ENCODE results near the gene CKMT1A.
"Not testable (repeated sequence)": the region's sequence is repeated elsewhere in the genome, so short reads cannot be mapped to it uniquely, and the experiment has no call there.

Gene CKMT1A

DNA sequence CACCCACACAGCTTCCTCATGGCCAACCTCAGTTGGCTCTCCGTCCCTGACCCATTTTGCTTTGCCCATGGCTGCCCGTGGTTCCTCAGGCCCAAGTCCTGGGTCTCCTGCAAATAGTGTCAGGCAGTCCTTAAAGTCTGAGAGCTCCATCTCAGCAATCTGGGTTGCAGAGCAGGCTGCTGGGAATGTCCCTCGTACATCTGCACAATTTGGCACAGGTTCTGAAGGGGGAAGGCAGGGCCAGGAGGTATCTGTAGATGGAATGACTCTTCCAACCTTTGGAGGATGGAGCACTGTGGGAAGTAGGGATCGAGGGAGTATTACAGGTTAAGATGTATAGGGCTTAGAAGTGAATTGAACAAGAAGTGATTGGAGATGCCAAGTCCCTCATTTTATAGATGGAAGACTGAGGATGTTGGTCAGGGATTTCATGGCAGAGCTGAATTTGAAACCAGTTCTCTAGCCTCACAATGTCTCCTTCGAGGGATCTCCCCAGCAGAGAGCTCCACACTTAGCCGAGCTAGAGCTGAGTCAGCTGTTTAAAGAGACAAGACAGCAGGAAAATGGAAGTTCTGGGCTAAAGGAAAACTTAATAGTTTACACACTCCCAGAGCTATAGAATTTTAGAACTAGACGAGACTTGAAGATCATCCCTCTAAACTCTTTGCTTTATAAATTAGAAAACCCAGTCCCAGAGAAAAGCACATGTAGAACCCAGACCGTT lies 9.2 kb downstream of the CKMT1A start:
- H3K4me1 ChIP-seq (ENCODE audit: control insufficient read depth, insufficient read depth, low read length), result no peaks in the 10 kb centered on the region
- H3K9me3 ChIP-seq (ENCODE audit: control insufficient read depth, insufficient read depth, low read depth, low read length), result no peaks in the 10 kb centered on the region
- H3K36me3 ChIP-seq (ENCODE audit: control insufficient read depth, insufficient read depth, low read length), result no peaks in the 10 kb centered on the region; the same call in 1 of the 2 replicates
- H3K9ac ChIP-seq (ENCODE audit: low read length), result no peak overlapping the region
- no peaks in the 10 kb centered on the region for H3K27me3 ChIP-seq (ENCODE audit: control insufficient read depth, insufficient read depth, low read length)
- no peak overlapping the region for H3K4me3 ChIP-seq (ENCODE audit: low read depth, low read length)
- H3K27ac ChIP-seq (ENCODE audit: low read depth, low read length), result no peak overlapping the region

DNA sequence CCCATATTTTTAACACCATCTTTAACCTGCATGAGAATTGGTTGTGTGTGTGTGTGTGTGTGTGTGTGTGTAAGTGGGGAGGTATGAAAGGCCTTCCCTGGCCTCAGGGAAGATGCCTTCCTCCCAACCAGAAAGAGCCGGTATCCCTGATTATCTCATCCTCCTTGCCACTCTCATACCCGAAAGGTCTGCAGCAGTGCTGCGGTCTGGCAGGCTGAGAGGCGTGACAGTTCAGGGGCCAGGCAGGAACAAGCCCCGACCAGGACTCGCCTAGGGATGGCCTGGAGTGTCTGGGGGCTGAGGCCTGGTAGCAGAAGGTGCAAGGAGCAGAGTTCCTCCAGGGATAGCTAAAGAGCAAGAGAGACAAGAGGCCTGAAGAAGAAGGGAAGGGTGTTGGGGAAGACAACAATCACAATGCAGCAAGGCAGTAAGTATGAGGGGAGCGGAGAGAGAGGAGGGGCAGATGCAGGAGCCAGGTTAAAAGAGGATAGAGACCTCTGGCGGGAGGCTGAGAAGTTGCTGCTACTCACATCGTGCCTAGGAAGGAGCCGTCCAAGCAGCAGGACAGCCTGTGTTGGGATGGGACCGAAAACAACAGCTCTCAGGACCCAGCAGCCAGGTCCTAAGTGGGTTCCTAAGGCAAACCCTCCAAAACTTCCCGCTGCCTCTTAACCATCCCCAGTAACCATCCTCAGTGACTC lies 16.9 kb downstream of the CKMT1A start:
- H3K9ac ChIP-seq (ENCODE audit: low read length); H3K36me3 ChIP-seq (ENCODE audit: control insufficient read depth, insufficient read depth, low read length); H3K9me3 ChIP-seq (ENCODE audit: control insufficient read depth, insufficient read depth, low read depth, low read length); H3K4me3 ChIP-seq (ENCODE audit: low read depth, low read length); H3K27me3 ChIP-seq (ENCODE audit: control insufficient read depth, insufficient read depth, low read length); H3K27ac ChIP-seq (ENCODE audit: low read depth, low read length); H3K4me1 ChIP-seq (ENCODE audit: control insufficient read depth, insufficient read depth, low read length): not testable (repeated sequence)

DNA sequence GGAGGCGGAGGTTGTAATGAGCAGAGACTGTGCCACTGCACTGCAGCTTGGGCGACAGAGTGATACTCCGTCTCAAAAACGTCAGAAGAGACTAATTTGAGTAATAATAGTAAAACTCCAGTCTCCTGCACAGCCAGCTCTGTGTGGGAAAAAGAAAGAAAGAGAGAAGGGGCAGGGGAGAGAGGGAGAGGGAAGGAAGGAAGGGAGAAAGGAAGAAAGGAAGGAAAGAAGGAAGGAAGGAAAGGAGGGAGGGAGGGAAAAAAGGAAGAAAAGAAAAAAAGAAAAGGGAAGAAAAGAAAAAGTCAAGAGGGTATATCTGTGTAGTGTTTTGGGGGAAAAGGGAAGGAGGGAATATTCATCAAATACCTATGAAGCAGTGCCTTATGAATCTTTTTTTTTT lies 29.5 kb downstream of the CKMT1A start:
- Histone ChIP-seq H3K9me3 (ENCODE audit: control insufficient read depth, insufficient read depth, low read depth, low read length) (no peaks in the 10 kb centered on the region), H3K4me3 (ENCODE audit: low read depth, low read length) (no peak overlapping the region), H3K36me3 (ENCODE audit: control insufficient read depth, insufficient read depth, low read length) (no peaks in the 10 kb centered on the region), H3K9ac (ENCODE audit: low read length) (no peak overlapping the region), H3K27me3 (ENCODE audit: control insufficient read depth, insufficient read depth, low read length) (no peaks in the 10 kb centered on the region), H3K27ac (ENCODE audit: low read depth, low read length) (no peak overlapping the region), H3K4me1 (ENCODE audit: control insufficient read depth, insufficient read depth, low read length) (no peaks in the 10 kb centered on the region)

DNA sequence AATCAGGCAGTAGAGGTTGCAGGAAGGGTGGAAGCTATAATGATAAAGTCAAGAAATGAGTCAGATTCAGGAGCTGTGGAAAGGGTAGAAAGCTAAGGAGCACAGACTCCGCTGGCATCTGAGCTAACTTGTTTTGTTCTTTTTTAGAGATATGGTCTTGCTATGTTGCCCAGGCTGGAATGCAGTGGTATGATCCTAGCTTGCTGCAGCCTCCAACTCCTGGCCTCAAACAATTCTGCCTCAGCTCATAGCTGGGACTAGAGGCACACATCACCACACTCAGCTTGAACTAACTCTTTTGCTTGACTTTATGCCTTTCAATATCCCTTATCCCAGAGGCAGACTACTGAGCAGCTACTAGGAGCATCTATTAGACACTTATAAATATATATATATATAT lies 32.6 kb downstream of the CKMT1A start:
- H3K27ac ChIP-seq (ENCODE audit: low read depth, low read length); H3K27me3 ChIP-seq (ENCODE audit: control insufficient read depth, insufficient read depth, low read length); H3K9me3 ChIP-seq (ENCODE audit: control insufficient read depth, insufficient read depth, low read depth, low read length); H3K36me3 ChIP-seq (ENCODE audit: control insufficient read depth, insufficient read depth, low read length); H3K4me1 ChIP-seq (ENCODE audit: control insufficient read depth, insufficient read depth, low read length); H3K9ac ChIP-seq (ENCODE audit: low read length); H3K4me3 ChIP-seq (ENCODE audit: low read depth, low read length): not testable (repeated sequence)

DNA sequence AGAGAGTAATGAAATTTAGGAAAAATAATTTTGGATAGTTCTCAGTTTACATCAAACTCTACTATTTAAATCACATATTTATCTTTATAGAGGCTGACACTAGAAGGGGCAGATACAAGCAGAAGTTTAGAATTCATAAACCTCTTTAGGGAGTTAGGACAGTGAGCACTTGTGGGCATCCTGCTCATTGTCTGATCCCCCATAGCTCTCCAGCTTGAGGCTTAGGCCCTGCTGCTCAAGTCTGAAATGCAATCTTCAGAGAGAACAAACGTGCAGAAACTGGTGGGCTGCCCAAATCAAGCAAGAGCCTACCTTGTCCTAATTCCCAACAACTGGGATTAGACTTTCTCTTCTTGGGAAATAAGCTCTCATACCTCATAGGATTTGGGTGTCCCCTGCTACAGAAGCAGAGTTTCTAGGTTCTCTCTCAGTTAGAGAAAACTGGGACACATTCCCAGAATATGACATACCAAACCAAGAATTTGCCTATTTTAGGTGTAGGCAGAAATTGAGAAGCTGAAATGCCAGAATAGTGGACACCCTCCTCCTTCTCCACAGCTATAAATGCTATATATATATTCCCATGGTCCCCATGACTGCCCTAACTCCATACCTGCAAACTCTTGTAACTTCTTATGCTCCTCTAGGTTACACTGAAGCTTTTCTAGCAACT lies 34.5 kb downstream of the CKMT1A start:
- H3K4me3 ChIP-seq (ENCODE audit: low read depth, low read length), result not testable (repeated sequence)

DNA sequence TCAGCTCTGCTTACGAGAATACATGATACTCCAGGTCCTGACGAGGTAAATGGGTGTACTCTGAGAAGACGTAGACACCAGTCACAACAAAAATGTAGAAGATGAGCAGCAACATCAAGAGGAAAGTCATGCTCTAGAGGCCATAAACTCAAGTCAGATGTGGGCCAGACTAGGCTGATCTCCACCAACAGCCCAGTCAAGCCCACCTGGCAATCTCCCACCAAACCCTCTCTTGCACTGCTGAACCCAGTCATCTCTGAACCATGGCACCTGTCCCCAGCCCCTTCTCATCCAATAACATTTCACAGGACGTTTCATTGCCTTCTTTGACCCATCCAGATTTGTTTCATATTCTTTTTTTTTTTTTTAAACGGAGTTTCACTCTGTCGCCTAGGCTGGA lies 41.8 kb downstream of the CKMT1A start:
- no peak overlapping the region for H3K4me3 ChIP-seq (ENCODE audit: low read depth, low read length)
- no peaks in the 10 kb centered on the region for H3K36me3 ChIP-seq (ENCODE audit: control insufficient read depth, insufficient read depth, low read length)
- H3K4me1 ChIP-seq (ENCODE audit: control insufficient read depth, insufficient read depth, low read length), result no peaks in the 10 kb centered on the region
- H3K27ac ChIP-seq (ENCODE audit: low read depth, low read length), result no peak overlapping the region
- no peaks in the 10 kb centered on the region for H3K27me3 ChIP-seq (ENCODE audit: control insufficient read depth, insufficient read depth, low read length)
- H3K9ac ChIP-seq (ENCODE audit: low read length), result no peak overlapping the region
- no peaks in the 10 kb centered on the region for H3K9me3 ChIP-seq (ENCODE audit: control insufficient read depth, insufficient read depth, low read depth, low read length)

More for the DNA sequence above, 34.5 kb downstream of the CKMT1A start:
- H3K9ac ChIP-seq (ENCODE audit: low read length); H3K36me3 ChIP-seq (ENCODE audit: control insufficient read depth, insufficient read depth, low read length); H3K27ac ChIP-seq (ENCODE audit: low read depth, low read length); H3K27me3 ChIP-seq (ENCODE audit: control insufficient read depth, insufficient read depth, low read length); H3K4me1 ChIP-seq (ENCODE audit: control insufficient read depth, insufficient read depth, low read length); H3K9me3 ChIP-seq (ENCODE audit: control insufficient read depth, insufficient read depth, low read depth, low read length): not testable (repeated sequence)

DNA sequence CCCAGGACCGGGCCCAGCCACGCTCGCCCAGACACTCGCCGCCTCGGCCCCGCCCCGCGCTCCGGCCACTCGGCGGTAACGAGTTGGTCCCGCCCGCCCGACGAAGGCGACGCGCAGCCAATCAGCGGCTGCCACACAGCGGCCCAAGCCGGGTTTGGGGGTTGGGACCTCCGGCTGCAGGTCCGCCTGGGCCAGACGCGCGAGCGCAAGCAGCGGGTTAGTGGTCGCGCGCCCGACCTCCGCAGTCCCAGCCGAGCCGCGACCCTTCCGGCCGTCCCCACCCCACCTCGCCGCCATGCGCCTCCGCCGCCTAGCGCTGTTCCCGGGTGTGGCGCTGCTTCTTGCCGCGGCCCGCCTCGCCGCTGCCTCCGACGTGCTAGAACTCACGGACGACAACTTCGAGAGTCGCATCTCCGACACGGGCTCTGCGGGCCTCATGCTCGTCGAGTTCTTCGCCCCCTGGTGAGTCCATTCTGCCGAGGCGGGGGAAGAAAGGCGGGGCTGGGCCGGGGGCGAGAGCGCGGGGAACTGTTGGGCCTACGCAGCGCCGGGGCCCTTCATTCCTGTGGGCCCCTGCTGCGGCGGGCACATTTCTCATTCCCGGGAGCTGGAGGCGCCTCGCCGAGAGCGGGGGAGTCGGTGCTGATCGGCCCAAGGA lies 52.7 kb downstream of the CKMT1A start, which contains the start of gene PDIA3:
TSS of gene PDIA3 (plus strand) at position 194 of the 658 bp plus-strand sequence. CDS start at position 296, 102 bp downstream.
- not testable (repeated sequence) for H3K4me1 ChIP-seq (ENCODE audit: control insufficient read depth, insufficient read depth, low read length); H3K9me3 ChIP-seq (ENCODE audit: control insufficient read depth, insufficient read depth, low read depth, low read length); H3K27me3 ChIP-seq (ENCODE audit: control insufficient read depth, insufficient read depth, low read length); H3K36me3 ChIP-seq (ENCODE audit: control insufficient read depth, insufficient read depth, low read length)
- peak within 1 kb of the TSS; percentile 97 for H3K4me3 ChIP-seq (ENCODE audit: low read depth, low read length)
- H3K27ac ChIP-seq (ENCODE audit: low read depth, low read length), result peak within 1 kb of the TSS; percentile 94
- H3K9ac ChIP-seq (ENCODE audit: low read length), result peak within 1 kb of the TSS; percentile 92

DNA sequence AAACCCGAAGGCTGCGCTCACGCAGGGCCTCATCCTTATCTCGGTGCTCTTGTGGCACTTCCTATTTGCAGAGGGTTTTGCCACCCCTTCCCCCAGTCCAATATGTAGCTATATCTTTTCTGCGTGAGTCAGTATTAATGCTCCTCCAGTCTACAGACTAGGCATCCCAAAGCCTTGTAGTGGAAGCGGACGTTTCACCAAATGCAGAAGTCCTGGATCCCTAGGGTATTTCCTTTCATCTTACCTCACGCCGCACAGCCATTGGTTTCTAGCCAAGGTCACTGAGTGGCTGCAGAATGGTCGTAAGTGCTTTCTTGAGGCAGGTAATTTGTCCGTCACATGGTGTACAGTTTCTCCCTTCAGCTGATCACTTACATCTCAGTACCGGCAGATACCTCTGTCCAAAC lies 53.2 kb downstream of the CKMT1A start:
- Histone ChIP-seq H3K27ac (ENCODE audit: low read depth, low read length) (peak overlapping the region; percentile 94), H3K9ac (ENCODE audit: low read length) (peak overlapping the region; percentile 92), H3K4me3 (ENCODE audit: low read depth, low read length) (peak overlapping the region; percentile 97), H3K36me3 (ENCODE audit: control insufficient read depth, insufficient read depth, low read length) (peaks cover 15% of the 10 kb centered on the region)
- not testable (repeated sequence) for H3K4me1 ChIP-seq (ENCODE audit: control insufficient read depth, insufficient read depth, low read length); H3K27me3 ChIP-seq (ENCODE audit: control insufficient read depth, insufficient read depth, low read length); H3K9me3 ChIP-seq (ENCODE audit: control insufficient read depth, insufficient read depth, low read depth, low read length)

DNA sequence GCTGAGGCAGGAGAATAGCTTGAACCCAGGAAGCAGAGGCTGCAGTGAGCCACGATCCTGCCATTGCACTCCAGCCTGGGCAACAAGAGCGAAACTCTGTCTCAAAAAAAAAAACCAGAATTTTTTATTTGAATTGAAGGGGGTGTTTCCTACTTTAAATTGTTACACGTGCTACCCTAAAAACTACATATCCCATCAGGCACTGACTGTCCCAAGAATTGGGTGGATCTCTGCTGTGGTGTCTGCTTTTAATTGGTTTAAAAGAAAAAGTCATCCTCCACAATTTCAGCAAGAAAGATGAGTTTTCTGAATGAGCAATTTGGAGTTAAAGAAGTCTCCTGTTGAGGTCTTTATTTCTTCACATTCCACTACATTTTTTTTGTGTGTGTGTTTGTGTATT lies 54.7 kb downstream of the CKMT1A start:
- no peaks in the 10 kb centered on the region for H3K9me3 ChIP-seq (ENCODE audit: control insufficient read depth, insufficient read depth, low read depth, low read length)
- H3K27me3 ChIP-seq (ENCODE audit: control insufficient read depth, insufficient read depth, low read length), result no peaks in the 10 kb centered on the region
- no peaks in the 10 kb centered on the region for H3K4me1 ChIP-seq (ENCODE audit: control insufficient read depth, insufficient read depth, low read length)
- no peak overlapping the region for H3K27ac ChIP-seq (ENCODE audit: low read depth, low read length)
- H3K36me3 ChIP-seq (ENCODE audit: control insufficient read depth, insufficient read depth, low read length), result peaks cover 29% of the 10 kb centered on the region
- H3K4me3 ChIP-seq (ENCODE audit: low read depth, low read length), result peak overlapping the region; percentile 97; the same call in 1 of the 2 replicates
- H3K9ac ChIP-seq (ENCODE audit: low read length), result no peak overlapping the region
